BLaER1 treated with 17β-estradiol and CSF1 and Interleukin-3, amounts not matched to agents 10 nM and 100 nM (cell line): ENCODE measurements around the gene MCC.

Experiments
- H3K27ac ChIP-seq, 11 experiments: shearing (Covaris generic); formaldehyde crosslinking; 2 replicates each; pipeline ENCODE4 v1.8.1; 2022
- H3K27me3 ChIP-seq, 11 experiments: shearing (Covaris generic); formaldehyde crosslinking; 2 replicates each; pipeline ENCODE4 v1.8.1; 2022
- H3K36me3 ChIP-seq, 11 experiments: shearing (Covaris generic); formaldehyde crosslinking; 2 replicates each; pipeline ENCODE4 v1.8.1; 2022
- H3K4me1 ChIP-seq, 10 experiments: shearing (Covaris generic); formaldehyde crosslinking; 2 replicates each; pipeline ENCODE4 v1.8.1; 2022
- H3K4me2 ChIP-seq, 11 experiments: shearing (Covaris generic); formaldehyde crosslinking; 2 replicates each; pipeline ENCODE4 v1.8.1; 2022
- H3K4me3 ChIP-seq, 10 experiments: shearing (Covaris generic); formaldehyde crosslinking; 2 replicates each; pipeline ENCODE4 v1.8.1; 2022
- H3K9ac ChIP-seq, 11 experiments: shearing (Covaris generic); formaldehyde crosslinking; 2 replicates each; pipeline ENCODE4 v1.8.1; 2022
- H3K9me3 ChIP-seq, 11 experiments: shearing (Covaris generic); formaldehyde crosslinking; replicated peaks in 1 of 11; 2 replicates each; pipeline ENCODE4 v1.8.1; 2022
- H4K20me1 ChIP-seq, 11 experiments: shearing (Covaris generic); formaldehyde crosslinking; 2 replicates each; pipeline ENCODE4 v1.8.1; 2022
- Cebpa-rat ChIP-seq, 11 experiments: shearing (Covaris generic); IDR thresholded peaks; 2 replicates each; pipeline ENCODE4 v1.8.1; 2022

Gene MCC

DNA sequence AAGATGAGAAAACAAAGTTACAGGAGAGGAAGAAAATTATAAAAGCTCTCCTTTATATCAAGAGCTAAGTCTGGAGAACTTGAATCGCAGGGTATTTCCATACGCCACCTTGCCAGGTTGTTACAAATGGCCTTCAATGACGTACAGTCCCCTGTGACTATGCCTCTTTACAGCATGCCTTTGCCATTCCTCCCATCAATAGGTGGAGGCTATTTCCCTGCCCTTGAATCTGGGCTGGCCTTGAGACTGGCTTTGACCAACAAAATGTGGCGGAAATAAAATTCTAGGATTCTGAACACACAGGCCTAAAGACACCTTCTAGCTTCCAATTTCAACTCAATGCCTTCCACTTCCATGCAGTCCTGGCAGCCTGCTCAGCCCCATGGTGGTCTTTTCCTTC is 99.1 kb downstream of the MCC start:
- Histone ChIP-seq H3K4me2 (no peak overlapping the region), H3K9ac (no peak overlapping the region), H3K4me3 (no peak overlapping the region), H3K36me3 (no peaks in the 10 kb centered on the region), H3K9me3 (0 out of 22 replicates have a peak, but pooled peaks cover 0 to 9% (median 0%) of the 10 kb centered on the region in 11 experiments), H3K27me3 (peaks cover 0 to 19% (median 0%) of the 10 kb centered on the region in 11 experiments; a peak in 4 of 22 replicates), H4K20me1 (0 out of 22 replicates have a peak, but pooled peaks cover 0 to 5% (median 0%) of the 10 kb centered on the region in 11 experiments), H3K4me1 (peaks cover 0 to 12% (median 7%) of the 10 kb centered on the region in 10 experiments; a peak in 12 of 20 replicates), H3K27ac (no peak overlapping the region)
- no peak for TF ChIP-seq Cebpa-rat (IDR thresholded peaks at IDR 0.05)

DNA sequence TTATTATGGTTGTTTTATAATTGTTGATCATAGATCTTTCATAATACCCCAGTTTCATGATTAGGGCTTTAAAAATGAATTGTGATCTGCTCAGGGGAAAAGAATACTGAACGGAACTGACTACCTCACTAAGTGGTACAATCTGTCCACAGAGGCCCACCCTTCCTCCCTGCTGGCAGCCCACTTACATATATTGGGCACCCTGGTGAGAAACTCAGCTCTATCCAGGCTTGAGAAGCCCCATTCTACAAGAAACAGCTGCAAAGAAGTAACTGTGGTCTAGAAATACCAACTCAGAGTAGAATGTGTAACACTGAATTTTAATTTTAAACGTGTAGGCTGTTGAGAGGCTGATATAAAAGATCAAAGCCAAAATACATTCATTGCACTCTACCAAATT is 100.4 kb downstream of the MCC start:
- Histone ChIP-seq H3K4me1 (peaks cover 5 to 14% (median 9%) of the 10 kb centered on the region in 10 experiments; a peak in 19 of 20 replicates), H3K36me3 (no peaks in the 10 kb centered on the region), H3K4me3 (no peak overlapping the region), H3K9ac (no peak overlapping the region), H3K4me2 (no peak overlapping the region), H3K27me3 (peaks cover 0 to 19% (median 0%) of the 10 kb centered on the region in 11 experiments; a peak in 4 of 22 replicates), H4K20me1 (0 out of 22 replicates have a peak, but pooled peaks cover 0 to 5% (median 0%) of the 10 kb centered on the region in 11 experiments), H3K27ac (no peak overlapping the region), H3K9me3 (0 out of 22 replicates have a peak, but pooled peaks cover 0 to 9% (median 0%) of the 10 kb centered on the region in 11 experiments)
- no peak for TF ChIP-seq Cebpa-rat (IDR thresholded peaks at IDR 0.05)

- no peak overlapping the region for H3K27ac ChIP-seq
- H3K4me1 ChIP-seq, result peaks cover 26 to 39% (median 35%) of the 10 kb centered on the region in 10 experiments; a peak in 19 of 20 replicates
- no peak for TF ChIP-seq Cebpa-rat (IDR thresholded peaks at IDR 0.05)
- H3K9me3 ChIP-seq, result 0 out of 22 replicates have a peak, but pooled peaks cover 0 to 5% (median 0%) of the 10 kb centered on the region in 11 experiments
- H3K4me3 ChIP-seq, result no peak overlapping the region
- H3K27me3 ChIP-seq, result peaks cover 0 to 43% (median 0%) of the 10 kb centered on the region in 11 experiments; a peak in 10 of 22 replicates
- H3K9ac ChIP-seq, result no peak overlapping the region
- no peaks in the 10 kb centered on the region for H3K36me3 ChIP-seq
- peak overlapping the region in 8 of 11 experiments; percentile 5 to 68 (median 26); a peak in 10 of 22 replicates for H3K4me2 ChIP-seq
- H4K20me1 ChIP-seq, result 0 out of 22 replicates have a peak, but pooled peaks cover 0 to 5% (median 0%) of the 10 kb centered on the region in 11 experiments
These were observed 103.4 kb downstream of the MCC start for GRCh38 chr5:113384782-113385285.

DNA sequence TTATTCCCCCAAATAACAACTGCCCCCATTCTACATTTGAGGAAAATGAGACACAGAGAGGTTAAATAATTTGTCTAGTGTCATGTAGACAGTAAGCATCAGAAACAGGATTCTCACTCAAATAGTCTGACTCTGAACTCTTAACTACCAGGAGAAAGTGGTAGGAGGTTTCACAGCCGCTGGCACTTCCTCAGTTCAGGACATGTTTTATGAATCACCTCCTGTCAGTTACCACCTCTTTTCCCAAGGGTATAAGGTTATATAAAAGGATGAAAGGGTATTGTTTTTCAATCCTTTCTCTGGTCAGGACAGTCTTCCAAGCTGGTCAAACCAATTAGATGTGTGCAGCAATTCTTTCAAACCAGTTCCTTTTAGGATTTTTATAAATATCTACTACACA is 105.5 kb downstream of the MCC start:
- Histone ChIP-seq H3K9me3 (no peaks in the 10 kb centered on the region), H3K27me3 (peaks cover 0 to 57% (median 0%) of the 10 kb centered on the region in 11 experiments; a peak in 10 of 22 replicates), H3K4me3 (no peak overlapping the region), H3K9ac (no peak overlapping the region), H3K4me1 (peaks cover 40 to 59% (median 55%) of the 10 kb centered on the region in 10 experiments), H3K36me3 (no peaks in the 10 kb centered on the region), H3K4me2 (peak overlapping the region in 9 of 11 experiments; percentile 12 to 83 (median 37); a peak in 14 of 22 replicates), H4K20me1 (peaks cover 0 to 15% (median 6%) of the 10 kb centered on the region in 11 experiments; a peak in 12 of 22 replicates), H3K27ac (no peak overlapping the region)
- TF ChIP-seq Cebpa-rat (IDR thresholded peaks at IDR 0.05), result no peak

- H3K27ac ChIP-seq, result no peak overlapping the region
- H3K4me2 ChIP-seq, result peak overlapping the region in 8 of 11 experiments; percentile 25 to 83 (median 43); a peak in 12 of 22 replicates
- H4K20me1 ChIP-seq, result peaks cover 0 to 15% (median 6%) of the 10 kb centered on the region in 11 experiments; a peak in 12 of 22 replicates
- TF ChIP-seq Cebpa-rat (IDR thresholded peaks at IDR 0.05), result no peak
- H3K9me3 ChIP-seq, result peaks cover 0 to 7% (median 4%) of the 10 kb centered on the region in 11 experiments; a peak in 10 of 22 replicates
- H3K36me3 ChIP-seq, result no peaks in the 10 kb centered on the region
- peaks cover 0 to 66% (median 2%) of the 10 kb centered on the region in 11 experiments; a peak in 10 of 22 replicates for H3K27me3 ChIP-seq
- H3K4me3 ChIP-seq, result no peak overlapping the region
- H3K9ac ChIP-seq, result no peak overlapping the region
- H3K4me1 ChIP-seq, result peaks cover 46 to 68% (median 65%) of the 10 kb centered on the region in 10 experiments
These were observed 106.5 kb downstream of the MCC start for GRCh38 chr5:113381791-113382190.

DNA sequence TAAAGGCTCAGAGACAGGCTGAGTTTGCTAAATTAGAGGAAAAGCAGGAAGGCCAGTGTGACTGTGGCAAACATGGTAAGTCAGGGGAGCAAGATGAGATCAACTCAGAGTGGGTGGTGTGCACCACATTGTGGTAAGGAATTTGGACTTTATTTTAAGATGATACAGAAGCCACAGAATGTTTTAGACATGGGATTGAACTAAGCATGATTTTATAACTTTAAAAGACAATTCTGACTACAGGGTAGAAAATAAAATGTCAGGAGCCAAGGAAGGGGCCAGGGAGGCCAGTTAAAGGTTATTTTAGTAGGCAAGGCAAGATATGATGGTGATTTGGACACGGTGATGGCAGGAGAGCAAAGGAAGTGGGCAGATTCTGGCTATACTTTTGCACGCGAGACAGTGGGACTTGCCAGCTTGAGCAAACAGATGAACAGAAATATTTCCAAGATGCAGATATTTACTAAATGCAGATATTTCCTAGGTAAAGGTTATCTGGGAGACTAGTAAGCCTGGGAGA is 107.4 kb downstream of the MCC start:
- no peak overlapping the region for H3K4me3 ChIP-seq
- H3K27ac ChIP-seq, result no peak overlapping the region
- no peak for TF ChIP-seq Cebpa-rat (IDR thresholded peaks at IDR 0.05)
- H3K4me2 ChIP-seq, result peak overlapping the region; percentile 25 to 83 (median 43); a peak in 20 of 22 replicates
- peaks cover 46 to 69% (median 66%) of the 10 kb centered on the region in 10 experiments for H3K4me1 ChIP-seq
- no peaks in the 10 kb centered on the region for H3K36me3 ChIP-seq
- H4K20me1 ChIP-seq, result peaks cover 0 to 15% (median 6%) of the 10 kb centered on the region in 11 experiments; a peak in 12 of 22 replicates
- H3K9ac ChIP-seq, result no peak overlapping the region
- H3K9me3 ChIP-seq, result peaks cover 0 to 12% (median 6%) of the 10 kb centered on the region in 11 experiments; a peak in 10 of 22 replicates
- H3K27me3 ChIP-seq, result peaks cover 0 to 71% (median 3%) of the 10 kb centered on the region in 11 experiments; a peak in 10 of 22 replicates

DNA sequence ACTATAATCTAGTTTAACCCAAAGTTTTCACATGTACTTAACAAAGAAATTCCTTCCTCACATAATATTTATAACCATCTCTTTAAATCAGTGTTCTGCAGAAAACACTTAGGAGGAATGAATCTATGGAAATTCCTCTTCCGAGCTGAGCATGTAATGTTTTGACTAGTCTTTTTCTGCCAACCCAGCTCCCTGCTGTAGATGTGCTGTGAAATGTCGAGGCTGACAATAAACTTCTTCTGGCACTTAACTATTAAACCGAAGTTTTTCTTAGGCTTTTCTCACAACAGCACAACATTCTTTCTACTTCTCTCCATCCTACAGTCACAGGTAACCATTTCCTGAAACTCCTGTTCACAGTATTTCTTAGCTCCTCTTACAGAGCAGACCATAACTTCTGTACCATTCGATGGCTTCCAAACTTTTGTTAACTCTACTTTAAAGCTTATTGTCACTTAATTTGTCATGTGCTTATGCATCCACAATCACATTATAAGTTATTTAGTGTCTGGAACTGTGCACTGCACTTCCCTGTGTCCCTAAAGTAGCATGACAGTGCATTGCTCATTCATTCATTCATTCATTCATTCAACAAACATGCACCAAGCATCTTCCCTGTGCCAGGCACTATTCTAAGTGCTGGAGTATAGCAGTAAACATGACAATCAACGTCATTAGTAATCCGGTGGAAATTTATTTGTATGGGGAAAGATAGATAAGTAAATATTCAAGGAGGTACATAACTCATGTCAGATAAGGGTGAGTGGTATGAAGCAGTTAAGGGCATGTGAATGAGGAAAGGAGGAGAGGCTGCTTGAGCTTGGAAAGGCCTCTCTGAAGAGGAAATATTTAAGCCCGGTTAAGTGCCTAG is 108.1 kb downstream of the MCC start:
- Histone ChIP-seq H3K27me3 (peaks cover 0 to 72% (median 3%) of the 10 kb centered on the region in 11 experiments; a peak in 9 of 22 replicates), H3K9ac (no peak overlapping the region), H3K4me3 (no peak overlapping the region), H3K27ac (no peak overlapping the region), H4K20me1 (peaks cover 0 to 15% (median 6%) of the 10 kb centered on the region in 11 experiments; a peak in 12 of 22 replicates), H3K9me3 (peaks cover 0 to 16% (median 6%) of the 10 kb centered on the region in 11 experiments; a peak in 10 of 22 replicates), H3K36me3 (no peaks in the 10 kb centered on the region), H3K4me2 (peak overlapping the region in 10 of 11 experiments; percentile 25 to 89 (median 50); a peak in 17 of 22 replicates), H3K4me1 (peaks cover 46 to 72% (median 66%) of the 10 kb centered on the region in 10 experiments)
- no peak for TF ChIP-seq Cebpa-rat (IDR thresholded peaks at IDR 0.05)

GRCh38 chr5:113378959-113379541 is 109.2 kb downstream of the MCC start:
- no peak overlapping the region for H3K9ac ChIP-seq
- no peak overlapping the region for H3K4me3 ChIP-seq
- H4K20me1 ChIP-seq, result peaks cover 0 to 10% (median 6%) of the 10 kb centered on the region in 11 experiments; a peak in 12 of 22 replicates
- peaks cover 0 to 75% (median 3%) of the 10 kb centered on the region in 11 experiments; a peak in 9 of 22 replicates for H3K27me3 ChIP-seq
- no peak for TF ChIP-seq Cebpa-rat (IDR thresholded peaks at IDR 0.05)
- peaks cover 39 to 70% (median 61%) of the 10 kb centered on the region in 10 experiments for H3K4me1 ChIP-seq
- H3K9me3 ChIP-seq, result peaks cover 0 to 16% (median 6%) of the 10 kb centered on the region in 11 experiments; a peak in 10 of 22 replicates
- H3K4me2 ChIP-seq, result peak overlapping the region; percentile 75 to 93 (median 83); a peak in 21 of 22 replicates
- H3K36me3 ChIP-seq, result no peaks in the 10 kb centered on the region
- H3K27ac ChIP-seq, result peak overlapping the region in 2 of 11 experiments; percentile 23 to 37; a peak in 1 of 22 replicates
